ENCODE measurements around the gene AP5S1.

- TF ChIP-seq CTCF (IDR thresholded peaks at IDR 0.05), result no peak
- no peak for TF ChIP-seq ZNF512 (CRISPR knock-in tag; IDR thresholded peaks at IDR 0.05; ENCODE audit: borderline replicate concordance)
- TF ChIP-seq CREM (CRISPR knock-in tag; IDR thresholded peaks at IDR 0.05), result no peak
Observed at GRCh38 chr20:3800878-3801260, 19.5 kb upstream of the AP5S1 start.

Data from WTC11 (cell line).